ENCODE data around the gene BAIAP2.

BAIAP2 gene

DNA sequence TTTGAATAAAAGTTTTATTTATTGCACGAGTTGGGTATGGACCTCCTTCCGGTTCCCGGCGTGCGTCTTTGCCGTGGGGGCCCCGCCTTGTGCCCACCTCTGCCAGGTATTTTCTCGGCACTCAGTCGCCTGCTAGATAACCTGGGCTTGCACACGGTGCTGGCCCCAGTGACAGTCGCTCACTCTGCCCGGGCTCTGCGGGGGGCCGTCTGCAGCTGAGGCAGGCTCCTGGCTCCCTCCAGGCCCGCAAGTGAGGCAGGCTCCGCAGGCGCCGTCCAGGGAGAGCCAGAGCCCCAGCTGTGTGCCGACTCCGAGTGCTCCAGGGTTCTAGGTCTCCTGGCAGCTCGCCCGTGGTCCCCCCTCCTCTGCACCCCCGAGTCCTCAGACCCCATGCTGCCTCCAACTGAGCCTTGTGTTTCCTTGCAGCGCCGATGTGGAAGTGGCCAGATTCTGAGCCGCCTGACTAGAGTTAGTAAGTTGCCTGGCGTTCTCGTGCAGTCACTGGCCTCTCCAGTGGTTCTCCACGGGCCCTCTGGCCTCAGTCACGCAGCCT lies 75.6 kb downstream of the BAIAP2 start:
- DNase-seq (ENCODE audit: low read depth) = no peak

DNA sequence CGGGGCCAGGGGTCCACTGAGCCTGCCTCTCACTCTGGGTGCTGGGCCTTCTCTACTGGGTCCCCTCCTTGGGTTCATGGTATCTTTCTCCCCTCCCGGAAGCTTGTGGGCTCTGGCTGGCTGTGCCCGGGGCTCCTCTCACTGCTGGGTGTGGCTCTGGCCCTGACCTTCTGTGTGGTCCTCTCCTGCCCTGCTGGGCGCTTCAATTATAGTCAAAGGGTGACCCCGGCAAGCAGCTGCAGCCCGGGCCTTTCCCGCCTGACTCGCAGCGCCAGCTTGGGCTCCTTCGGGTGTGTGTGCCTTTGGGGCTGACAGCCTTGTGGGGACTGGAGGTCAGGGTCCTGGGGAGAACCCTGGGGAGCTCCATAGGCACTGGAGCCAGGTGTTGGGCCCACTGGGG lies 76.1 kb downstream of the BAIAP2 start:
- no peak for DNase-seq (ENCODE audit: low read depth)

DNA sequence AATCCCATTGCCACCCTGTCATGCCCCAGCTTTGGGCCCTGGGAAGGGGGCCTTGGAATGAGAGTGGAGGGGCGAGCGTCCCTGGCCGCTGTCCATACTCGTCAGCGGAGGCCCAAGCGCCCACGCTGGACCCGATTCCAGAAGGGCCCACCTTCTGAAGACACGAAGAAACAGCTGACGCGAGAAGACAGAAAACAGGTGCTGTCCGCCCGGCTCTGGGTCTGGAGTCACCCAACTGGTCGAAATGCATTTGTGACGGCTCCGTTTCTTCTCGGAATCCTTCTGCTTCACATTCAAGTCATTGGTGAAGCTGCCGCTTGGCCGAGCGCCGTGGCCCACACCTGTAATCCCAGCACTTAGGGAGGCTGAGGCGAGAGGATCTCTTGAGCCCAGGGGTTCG lies 77.5 kb downstream of the BAIAP2 start:
- DNase-seq (ENCODE audit: low read depth) = no peak

DNA sequence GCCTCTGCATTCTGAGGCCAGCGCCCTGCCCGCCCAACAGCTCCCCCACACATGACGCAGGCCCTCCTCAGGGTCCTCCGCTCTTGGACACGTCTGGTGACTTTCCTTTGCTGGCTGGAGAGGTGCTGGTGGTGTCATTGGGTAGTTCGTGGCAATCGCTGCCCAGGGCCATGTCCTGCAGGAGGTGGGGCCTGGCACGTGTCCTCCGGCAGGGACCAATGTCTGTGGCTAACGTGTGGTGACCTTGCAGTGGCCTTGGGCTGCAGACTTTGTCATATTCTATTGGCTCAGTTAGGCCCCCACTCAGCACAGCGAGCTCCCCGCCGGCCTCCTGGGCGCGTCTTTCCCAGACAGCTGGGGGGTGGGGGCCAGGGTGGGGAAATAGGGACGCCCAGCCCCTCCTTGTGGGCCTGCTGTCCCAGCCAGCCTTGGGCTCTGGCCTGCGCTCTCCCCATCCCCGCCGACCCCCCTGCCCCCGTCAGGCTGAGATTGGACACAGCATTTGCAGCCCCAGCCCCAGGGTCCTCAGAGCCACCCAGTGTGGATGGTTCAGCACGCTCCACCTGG lies 78.3 kb downstream of the BAIAP2 start:
- no peak for DNase-seq (ENCODE audit: low read depth)

DNA sequence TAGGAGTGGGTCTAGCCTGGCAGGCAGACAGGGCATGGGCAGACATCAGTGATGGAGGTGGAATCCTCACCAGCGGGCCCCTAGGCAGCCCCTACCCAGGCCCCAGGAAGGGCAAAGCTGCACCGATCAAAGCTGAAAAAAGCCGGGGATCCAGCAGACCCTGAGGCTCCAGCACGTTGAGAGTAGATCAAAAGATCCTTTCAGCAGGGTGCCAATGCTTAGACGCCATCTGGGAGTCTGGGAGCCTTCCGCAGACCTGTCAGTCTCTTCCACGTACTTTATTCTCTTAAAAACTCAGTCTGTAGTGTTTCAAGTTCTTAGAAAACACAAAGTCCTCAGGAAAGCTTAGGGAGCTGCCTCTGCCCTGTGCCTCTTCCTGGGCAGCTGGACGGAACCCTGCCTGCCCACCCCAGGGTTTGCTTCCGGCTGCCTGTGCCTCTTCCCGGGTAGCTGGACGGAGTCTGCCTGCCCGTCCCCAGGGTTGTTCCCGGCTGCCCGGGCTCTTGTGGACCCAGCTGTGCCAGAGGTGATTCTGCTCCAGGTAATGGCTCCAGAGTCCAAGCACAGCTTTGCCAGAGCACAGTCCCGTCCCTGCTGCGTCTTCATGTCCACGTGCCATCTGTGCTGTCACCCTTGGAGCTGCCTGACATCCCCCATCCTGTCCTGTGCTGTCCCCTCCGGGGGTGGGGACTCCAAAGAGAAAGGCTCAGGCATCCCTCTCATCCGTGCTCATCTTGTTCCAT lies 79.6 kb downstream of the BAIAP2 start:
- DNase-seq (ENCODE audit: low read depth) = no peak

DNA sequence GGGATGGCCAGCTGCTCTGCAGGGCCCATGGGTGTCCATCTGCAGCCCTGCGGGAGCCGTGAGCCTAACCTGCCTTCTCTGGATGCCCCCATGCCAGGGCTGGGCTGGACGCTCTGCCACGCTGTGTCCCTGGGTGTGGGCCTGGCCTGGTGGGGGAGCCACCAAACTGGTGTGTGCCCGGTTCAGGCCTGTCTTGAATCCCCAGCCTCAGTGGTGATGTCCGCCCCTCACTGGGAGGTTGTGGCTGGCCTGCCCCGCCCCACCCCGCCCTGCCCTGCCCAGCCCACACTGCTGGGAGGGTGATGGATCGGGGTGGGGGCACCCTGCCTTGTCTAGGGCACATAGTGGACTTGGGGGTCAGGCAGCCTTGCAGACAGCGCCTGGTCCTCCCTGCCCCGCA lies 80.3 kb downstream of the BAIAP2 start:
- no peak for DNase-seq (ENCODE audit: low read depth)

DNA sequence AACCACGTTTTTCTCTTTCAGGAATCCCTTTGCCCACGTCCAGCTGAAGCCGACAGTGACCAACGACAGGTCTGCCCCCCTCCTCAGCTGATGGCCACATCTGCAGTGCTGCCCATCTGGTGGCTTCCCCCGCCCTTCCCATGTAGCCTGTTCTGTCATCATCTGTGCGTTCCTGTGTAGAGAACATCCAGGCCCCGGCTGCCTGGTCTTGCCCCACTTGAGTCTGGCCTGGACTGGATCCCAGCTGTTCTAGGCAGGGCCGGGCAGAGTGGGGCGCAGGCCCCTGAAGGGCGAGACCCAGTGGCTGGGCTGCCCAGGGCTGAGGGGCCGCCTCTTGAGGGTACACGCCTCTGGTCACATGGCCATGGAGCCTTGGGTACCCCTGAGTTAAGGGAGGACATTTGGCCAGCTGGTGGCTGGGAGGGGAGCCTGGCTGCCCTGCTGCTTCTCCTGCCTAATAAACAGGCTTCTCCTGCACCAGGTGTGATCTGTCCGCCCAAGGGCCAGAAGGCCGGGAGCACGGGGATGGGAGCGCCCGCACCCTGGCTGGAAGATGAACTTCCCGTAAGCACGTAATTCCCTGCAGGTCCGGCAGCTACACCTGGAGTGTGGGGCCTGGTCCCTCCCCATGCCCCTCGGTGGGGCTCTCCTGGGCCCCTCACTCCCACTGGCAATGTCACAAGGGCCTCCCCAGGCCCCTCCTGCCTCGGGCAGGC lies 81.0 kb downstream of the BAIAP2 start:
- DNase-seq (ENCODE audit: low read depth) = no peak

DNA sequence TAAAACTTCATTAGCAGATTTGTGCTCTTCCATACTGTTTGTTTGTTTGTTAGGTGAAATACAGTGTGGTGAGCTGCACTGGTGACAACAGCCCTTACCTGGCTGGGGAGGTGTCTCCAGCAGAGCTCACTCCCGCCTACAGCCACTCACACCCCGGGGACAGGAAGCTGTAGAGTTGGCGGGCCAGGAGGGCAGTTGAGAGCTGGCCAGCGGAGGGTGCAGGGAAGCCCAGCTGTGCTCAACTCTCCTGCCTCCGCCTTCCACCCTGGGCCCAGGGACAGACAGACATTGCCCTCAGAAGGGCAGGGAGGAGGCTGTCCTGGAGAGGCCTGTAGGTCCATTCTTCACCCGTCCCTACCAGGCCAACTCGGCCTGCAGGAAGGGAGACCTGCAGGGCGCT lies 81.8 kb downstream of the BAIAP2 start:
- no peak for DNase-seq (ENCODE audit: low read depth)

DNA sequence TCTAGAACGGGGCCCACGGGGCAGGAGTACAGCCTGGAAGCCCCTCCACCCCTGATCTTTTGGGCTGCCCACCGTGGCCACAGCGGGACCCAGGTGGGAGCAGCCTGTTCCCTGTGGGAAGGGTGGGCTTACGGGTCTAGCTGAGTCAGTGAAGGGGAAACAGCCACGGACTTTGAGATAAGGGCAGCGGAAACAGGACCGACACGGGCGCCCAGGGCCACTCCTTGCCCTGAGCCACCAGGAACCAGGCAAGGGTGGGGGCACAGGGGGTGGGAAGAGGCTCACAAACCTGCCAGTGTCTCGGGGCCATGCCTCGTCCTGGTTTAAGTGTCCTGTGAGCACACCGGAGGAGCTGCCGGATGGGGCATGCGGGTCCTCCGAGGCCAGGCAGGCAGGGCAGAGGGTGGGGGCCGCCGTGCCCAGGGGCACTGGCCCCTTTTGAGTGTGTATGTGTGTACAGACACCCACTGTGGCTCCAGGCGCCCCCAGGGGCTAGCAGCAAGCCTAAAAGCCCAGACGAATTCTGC lies 82.8 kb downstream of the BAIAP2 start:
- DNase-seq (ENCODE audit: low read depth) = no peak

DNA sequence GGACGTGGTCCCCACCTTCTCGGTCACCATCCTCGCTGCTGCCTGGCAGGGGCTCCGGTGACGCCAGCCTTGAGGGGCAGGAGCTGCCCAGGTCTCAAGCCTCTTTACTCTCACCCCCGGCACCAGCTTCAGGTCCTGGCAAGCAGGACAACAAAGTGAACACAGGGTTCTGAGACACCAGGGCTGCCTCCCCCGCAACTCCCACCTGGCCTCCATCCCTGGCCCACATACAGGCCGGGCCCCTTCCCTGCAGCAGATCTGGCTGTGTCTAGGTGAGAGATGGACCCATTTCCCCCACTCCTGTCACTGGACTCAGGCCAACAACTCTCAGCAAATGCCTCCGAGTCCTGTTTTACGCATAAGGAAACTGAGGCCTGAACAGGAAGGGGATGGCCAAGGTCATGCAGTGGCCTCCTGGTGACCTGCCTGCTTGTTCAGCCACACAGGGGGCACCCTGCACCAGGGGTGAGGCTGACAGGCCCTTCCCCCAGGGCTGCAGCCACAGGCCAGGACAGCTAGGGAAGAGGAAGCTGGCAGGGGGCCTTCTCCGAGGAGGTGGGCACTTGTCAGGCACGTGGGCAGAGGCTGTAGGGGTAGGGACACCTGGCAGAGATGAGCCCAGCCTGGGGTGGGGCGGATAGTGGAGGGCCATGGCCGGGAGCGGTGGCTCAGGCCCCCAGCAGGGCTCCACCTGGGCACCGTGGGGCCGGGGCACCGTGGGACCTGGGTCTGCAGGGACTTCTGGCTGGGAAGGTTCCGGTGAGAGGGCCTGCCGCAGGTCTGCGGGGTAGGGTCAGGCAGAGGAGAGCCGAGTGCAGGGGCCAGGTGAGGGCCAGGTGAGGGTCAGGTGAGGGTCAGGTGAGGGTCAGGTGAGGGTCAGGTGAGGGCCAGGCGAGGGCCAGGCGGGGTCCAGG lies 83.6 kb downstream of the BAIAP2 start:
- DNase-seq (ENCODE audit: low read depth) = no peak

DNA sequence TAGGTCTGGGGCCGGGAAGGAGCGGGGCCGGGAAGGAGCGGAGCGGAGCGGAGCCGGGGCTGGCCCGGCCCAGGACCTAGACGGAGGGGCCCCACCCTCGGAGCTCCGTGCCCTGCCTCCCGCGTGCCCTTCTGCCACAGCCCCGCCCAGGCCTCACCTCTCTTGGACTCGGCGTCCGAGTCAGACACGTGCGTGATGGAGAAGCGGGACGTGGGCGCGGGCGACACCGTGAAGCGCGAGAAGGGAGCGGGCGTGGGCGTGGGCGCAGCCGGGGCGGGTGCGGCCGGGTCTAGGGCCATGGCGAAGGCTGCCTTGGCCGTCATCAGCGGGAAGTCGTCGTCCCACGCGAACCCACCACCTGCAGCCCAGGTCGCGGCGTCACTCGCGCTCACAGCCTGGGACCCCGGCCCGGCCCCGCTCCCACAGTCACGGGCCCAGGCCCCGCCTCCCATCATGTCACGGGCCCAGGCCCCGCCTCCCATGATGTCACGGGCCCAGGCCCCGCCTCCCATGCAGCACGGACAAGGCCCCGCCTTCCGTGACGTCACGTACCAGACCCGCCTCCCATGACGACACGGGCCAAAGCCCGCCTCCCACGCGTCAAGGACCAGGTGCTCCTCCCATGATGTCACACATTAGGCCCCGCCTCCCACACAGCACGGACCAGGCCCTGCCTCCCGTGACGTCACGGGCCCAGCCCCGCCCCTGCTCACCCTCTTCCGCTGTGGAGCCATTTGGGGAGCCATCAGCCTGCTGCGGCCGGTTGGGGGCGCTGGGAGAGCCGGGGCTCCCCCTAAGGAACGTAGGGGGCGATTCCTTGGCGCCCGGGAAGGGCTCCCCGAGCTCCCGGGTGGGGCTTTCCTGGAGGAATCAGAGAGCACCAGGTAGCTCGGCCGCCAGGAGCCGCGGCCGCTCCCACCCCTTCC lies 84.5 kb downstream of the BAIAP2 start:
- peak; percentile 91 for DNase-seq (ENCODE audit: low read depth)

DNA sequence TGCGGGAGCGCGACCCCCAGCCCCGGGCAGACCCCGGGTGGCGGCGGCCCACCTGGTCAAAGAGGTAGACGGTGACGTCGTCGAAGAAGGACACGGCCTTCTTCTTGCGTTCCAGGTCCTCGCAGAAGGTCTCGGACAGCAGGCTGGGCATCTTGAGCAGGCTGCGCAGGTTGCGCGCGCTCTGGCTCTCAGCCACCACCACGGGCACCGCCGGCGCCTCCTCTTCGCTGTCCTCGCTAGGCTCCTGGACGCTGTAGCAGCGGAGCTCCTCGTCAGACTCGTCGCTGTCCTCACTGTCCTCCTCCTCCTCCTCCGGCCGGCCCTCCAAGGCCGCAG lies 85.2 kb downstream of the BAIAP2 start:
- DNase-seq (ENCODE audit: low read depth) = no peak

DNA sequence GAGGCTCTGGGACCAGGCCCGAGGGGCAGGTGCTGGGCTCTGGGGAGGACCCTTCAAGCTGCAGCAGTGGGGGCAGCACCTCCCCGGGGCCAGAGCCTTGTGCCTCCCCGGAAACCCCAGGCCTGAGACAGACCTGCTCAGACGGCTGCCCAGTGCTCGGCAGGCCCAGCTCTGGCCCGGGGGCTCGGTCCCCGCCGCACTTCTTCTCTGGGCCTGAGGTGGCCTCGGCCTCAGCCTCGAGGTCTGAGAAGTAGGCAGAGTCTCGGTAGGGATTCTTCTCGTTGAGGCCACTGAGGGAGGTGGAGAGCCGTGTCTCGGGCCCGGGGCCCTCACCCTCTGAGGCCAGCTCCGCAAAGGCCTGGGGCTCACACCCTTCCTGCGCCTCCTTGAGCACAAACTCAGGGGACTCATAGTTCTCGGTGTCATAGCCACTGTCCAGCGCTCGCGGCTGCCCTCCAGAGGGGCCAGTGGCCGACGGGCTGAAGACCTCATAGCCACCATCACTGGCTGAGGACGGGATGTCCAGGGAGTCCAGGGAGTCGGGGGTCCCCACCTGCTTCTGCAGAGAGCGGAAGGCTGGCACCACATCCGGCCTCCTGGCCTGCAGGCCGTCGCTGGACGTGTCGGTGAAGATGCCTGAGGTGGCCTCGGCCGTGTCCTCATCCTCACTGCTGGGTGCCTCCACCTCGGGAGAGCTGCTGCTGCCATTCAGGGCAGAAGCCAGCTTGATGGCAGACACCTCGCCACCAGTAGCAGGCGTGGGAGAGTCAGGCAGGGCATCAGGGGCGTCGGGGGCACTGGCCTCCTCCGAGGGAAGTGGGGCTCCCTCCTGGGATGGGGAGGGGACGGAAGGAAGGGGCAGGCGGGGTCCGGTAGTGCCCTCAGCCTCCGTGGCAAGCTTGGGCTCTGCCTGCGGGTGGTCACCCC lies 86.0 kb downstream of the BAIAP2 start:
- no peak for DNase-seq (ENCODE audit: low read depth)

DNA sequence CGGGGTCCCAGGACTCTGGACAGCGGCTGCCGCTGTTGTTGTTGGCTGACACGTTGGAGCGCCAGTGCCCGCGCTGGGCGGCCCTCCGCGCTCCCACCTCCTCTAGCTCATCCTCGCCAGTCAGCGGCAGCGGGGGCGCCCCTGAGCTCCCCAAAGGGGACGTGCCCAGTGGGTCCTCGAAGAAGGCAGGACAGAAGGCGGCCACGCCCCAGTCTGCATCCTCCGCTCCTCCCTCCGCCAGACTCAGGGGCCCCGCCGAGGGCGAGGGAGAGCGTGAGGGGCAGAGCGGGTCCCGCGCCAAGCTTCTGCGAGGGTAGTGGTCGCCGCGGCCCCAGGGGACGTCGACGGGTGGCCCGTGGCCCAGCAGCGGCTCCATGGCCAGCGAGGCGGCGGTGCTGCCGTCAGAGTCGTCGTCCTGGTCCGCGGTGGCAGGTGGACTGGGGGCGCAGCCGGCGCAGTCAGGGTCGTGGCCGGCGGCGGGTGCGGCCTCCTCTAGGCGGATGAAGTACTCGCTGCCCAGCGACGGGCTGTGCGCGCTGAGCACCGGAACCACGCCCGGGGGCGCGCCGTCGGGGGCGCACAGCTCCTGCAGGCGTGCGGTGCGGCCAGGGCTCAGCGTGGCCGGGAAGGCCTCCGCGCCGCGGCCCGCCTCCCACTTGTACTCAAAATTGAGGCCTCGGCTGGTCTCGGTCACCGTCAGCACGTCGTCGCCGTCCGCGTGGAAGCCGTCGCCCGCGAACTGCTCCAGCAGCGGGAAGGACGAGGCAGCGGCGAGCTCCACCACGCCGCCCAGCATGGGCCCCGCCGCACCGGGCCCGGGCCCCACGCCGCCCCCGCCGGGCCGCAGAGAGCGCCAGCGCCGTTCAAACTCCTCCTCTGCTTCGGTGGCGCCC lies 87.1 kb downstream of the BAIAP2 start:
- no peak for DNase-seq (ENCODE audit: low read depth)

DNA sequence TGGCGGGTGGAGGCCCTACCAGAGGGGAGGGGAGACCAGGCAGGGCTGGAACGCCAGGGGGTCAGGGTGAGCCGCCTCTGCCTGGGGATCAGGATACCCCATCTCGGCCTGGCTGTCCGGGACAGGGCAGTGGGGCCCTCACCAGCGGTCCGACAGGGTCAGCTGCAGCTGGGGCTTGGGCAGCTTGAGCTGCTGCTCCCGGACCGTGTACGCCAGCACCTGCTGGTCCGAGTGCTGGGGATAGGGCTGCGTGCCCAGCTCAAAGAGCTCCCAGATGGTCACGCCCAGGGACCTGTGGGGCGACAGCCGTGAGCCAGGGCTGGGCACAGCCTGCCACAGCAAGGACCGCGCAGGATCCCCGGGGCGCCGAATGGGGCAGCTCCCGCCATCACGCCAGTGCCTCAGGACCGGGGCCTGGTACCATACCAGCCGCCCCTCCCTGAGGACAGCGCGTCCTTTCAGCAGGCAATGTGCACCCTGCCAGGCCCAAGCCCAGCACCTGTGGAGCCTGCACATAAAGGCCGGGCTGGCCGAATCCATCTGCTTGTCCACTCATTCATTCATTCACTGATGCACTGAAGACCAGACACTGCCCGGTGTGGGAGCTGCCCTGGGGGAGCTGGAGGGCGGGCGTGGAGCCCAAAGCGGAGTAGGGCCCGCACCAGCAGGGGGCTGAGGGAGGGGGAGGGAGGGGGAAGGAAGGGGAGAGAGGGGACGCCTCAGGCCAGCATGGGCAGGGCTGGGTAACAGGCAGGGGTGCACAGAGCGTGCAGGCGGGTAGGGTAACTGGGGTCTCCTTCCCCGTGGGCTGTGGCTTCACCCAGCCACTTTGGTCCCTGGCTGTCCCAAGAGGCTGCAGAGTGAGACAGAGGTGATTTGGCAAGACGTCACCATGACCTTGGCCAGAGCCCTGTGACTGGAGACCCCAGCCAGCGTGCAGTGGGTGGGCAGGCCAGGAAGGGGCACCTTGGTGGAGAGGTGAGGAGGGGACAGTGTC lies 88.4 kb downstream of the BAIAP2 start:
- DNase-seq (ENCODE audit: low read depth) = no peak

DNA sequence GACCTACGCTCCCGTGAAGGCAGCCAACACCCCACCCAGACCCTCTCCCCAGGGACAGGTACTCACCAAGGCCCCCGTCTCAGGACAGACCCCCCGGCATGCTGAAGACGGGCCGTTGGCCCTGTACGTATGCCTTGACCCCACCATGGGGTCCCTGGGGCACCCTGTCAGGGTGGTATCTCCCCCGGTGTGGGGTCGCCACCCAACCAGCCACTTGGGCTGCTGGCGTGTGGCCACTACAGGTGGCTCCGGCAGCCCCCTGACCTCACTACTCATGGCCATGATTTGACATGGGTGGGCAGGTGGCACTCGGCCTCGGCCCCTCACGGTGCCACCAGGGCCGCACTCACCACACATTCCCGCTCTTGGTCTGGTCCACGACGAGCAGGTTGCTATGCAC lies 89.4 kb downstream of the BAIAP2 start:
- DNase-seq (ENCODE audit: low read depth) = no peak

DNA sequence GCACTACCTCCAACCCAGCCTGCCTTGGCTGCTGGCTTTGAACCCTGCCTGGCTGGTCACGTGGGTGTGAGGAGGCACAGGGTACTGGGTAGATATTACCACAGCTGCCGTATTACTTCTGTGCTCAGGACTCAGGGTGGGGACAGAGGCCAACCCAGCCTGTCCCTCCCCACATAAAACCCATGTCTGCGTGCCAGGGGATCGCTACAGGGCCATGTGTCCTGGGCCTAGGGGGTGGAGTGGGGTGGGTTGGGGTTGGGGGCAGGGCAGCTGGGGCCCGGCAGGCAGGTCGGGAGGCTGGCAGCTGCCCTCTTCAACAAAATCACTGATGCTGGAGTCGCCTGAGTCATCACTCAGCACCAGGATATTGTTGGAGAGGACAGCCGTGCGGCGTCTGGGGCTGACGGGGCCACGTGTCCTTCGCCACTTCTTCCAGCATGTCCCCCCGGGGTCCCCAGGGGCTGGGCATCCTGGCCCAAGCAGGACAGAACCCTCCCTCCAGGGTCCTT lies 90.7 kb downstream of the BAIAP2 start:
- DNase-seq (ENCODE audit: low read depth) = no peak

Measured in HS-5 (cell line).